Measurements from ENCODE around the gene AKIP1.

- TF ChIP-seq CTCF (conservative IDR thresholded peaks at IDR 0.05) (no peak), ZFX (IDR thresholded peaks at IDR 0.05) (no peak)
Measured at GRCh38 chr11:8962841-8963240, 51.9 kb downstream of the AKIP1 start.

All from C4-2B (cell line).